GM12878 (cell line): Measurements from ENCODE around the gene CSTPP1. TPM values are rescaled to one million over a fixed set of nuclear protein-coding genes. Genes with fewer than 3 reads are reported as not detected.

Source experiments
- ATAC-seq: fragments of 200-7000 bp; cut with Tn5 transposase; 3 replicates; pipeline ENCODE4 v1.9.1; 2020; ENCODE audit warnings: mild to moderate bottlenecking, moderate library complexity
- BruUV-seq: library from RNA; stranded (reverse); fragments of 400-500 nt; replicated peaks from 2 replicates; lab custom pipeline; 2021; lab: Mats Ljungman, UMichigan
- CTCF ChIA-PET: fragments of 300-600 bp; sonication (Branson Sonifier 250); formaldehyde crosslinking; extraction: SDS; loops from one replicate; lab custom pipeline; 2021; ENCODE audit warnings: inconsistent platforms; lab: Yijun Ruan, JAX
- POLR2A ChIA-PET: fragments of 350-600 bp; formaldehyde crosslinking; extraction: SDS; loops from one replicate; lab custom pipeline; 2021; ENCODE audit warnings: inconsistent platforms; lab: Charles Lee
- RAD21 ChIA-PET: fragments of 300-600 bp; sonication (Branson Sonifier 250); formaldehyde crosslinking; loops from one replicate; lab custom pipeline; 2023; ENCODE audit warnings: antibody characterized with exemption; ENCODE audit not compliant: unreplicated experiment; lab: Charles Lee
- SMC1A ChIA-PET: fragments of 300-600 bp; sonication (Branson Sonifier 250); formaldehyde crosslinking; loops from one replicate; lab custom pipeline; 2023; ENCODE audit not compliant: unreplicated experiment, uncharacterized antibody; lab: Charles Lee
- DNase-seq: peaks from one replicate; pipeline ENCODE4 v3.0.0-alpha.2; 2011; ENCODE audit warnings: low read depth, low spot score
- FAIRE-seq: peaks from 3 replicates; lab custom pipeline; 2011; peaks lifted over from hg19 to GRCh38; lab: Jason Lieb, UNC
- H2AFZ ChIP-seq: 2 replicates; pipeline ENCODE4 v1.6.0; 2011; ENCODE audit warnings: low read depth, low read length, control low read depth; ENCODE audit not compliant: control insufficient read depth
- H3K27ac ChIP-seq: 2 replicates; pipeline ENCODE4 v1.5.1; 2011; ENCODE audit warnings: control low read depth; ENCODE audit not compliant: control insufficient read depth, insufficient read depth
- H3K27me3 ChIP-seq, 2 experiments: replicated peaks in 1 of 2; 2 replicates each; pipeline versions ENCODE4 v1.6.0 to v1.6.1; 2011; ENCODE audit warnings: low read length in 1 of 2; ENCODE audit not compliant: control insufficient read depth in 2 of 2, insufficient read depth in 2 of 2
- H3K36me3 ChIP-seq, 2 experiments: 2 replicates each; pipeline ENCODE4 v1.5.1; 2011; ENCODE audit warnings: low read length in 1 of 2; ENCODE audit not compliant: control insufficient read depth in 2 of 2, insufficient read depth in 2 of 2
- H3K4me1 ChIP-seq: 2 replicates; pipeline ENCODE4 v1.6.1; 2011; ENCODE audit warnings: mild to moderate bottlenecking, low read length, moderate library complexity, mixed read lengths; ENCODE audit not compliant: control insufficient read depth, insufficient read depth
- H3K4me2 ChIP-seq: 2 replicates; pipeline ENCODE4 v1.6.0; 2011; ENCODE audit warnings: control low read depth; ENCODE audit not compliant: control insufficient read depth, insufficient read depth
- H3K4me3 ChIP-seq: fragments of 200-600 bp; sonication (generic); 2 replicates; pipeline ENCODE4 v1.5.1; 2016
- H3K79me2 ChIP-seq: 2 replicates; pipeline ENCODE4 v1.6.0; 2011; ENCODE audit warnings: low read length; ENCODE audit not compliant: control insufficient read depth, insufficient read depth
- H3K9ac ChIP-seq: 2 replicates; pipeline ENCODE4 v1.8.0; 2011; ENCODE audit warnings: low read length, control low read depth, mixed read lengths; ENCODE audit not compliant: control insufficient read depth, insufficient read depth
- H3K9me3 ChIP-seq: replicated peaks from 3 replicates; pipeline ENCODE4 v1.5.1; 2011; ENCODE audit warnings: mild to moderate bottlenecking, low read length; ENCODE audit not compliant: control insufficient read depth, insufficient read depth
- H4K20me1 ChIP-seq: 2 replicates; pipeline ENCODE4 v1.6.0; 2011; ENCODE audit not compliant: control insufficient read depth, insufficient read depth
- CHD4 ChIP-seq: fragments of 200-600 bp; sonication (generic); IDR thresholded peaks from 2 replicates; pipeline ENCODE4 v1.6.1; 2016; ENCODE audit warnings: mild to moderate bottlenecking
- ETV6 ChIP-seq, 2 experiments: fragments of 450-650 bp in 1 of 2; IDR thresholded peaks in 1 of 2; conservative IDR thresholded peaks in 1 of 2; 2 replicates each; pipeline ENCODE4 v1.6.1; 2014; ENCODE audit warnings: antibody characterized with exemption in 1 of 2, borderline replicate concordance in 1 of 2, low read depth in 1 of 2, mild to moderate bottlenecking in 1 of 2, moderate library complexity in 1 of 2
- FOXK2 ChIP-seq: fragments of 450-650 bp; IDR thresholded peaks from 2 replicates; pipeline ENCODE4 v1.6.1; 2017; ENCODE audit warnings: mild to moderate bottlenecking, moderate library complexity
- LARP7 ChIP-seq: fragments of 450-650 bp; IDR thresholded peaks from 2 replicates; pipeline ENCODE4 v1.6.1; 2017; ENCODE audit warnings: mild to moderate bottlenecking
- NFYB ChIP-seq: IDR thresholded peaks from 2 replicates; pipeline ENCODE4 v1.6.1; 2011; ENCODE audit warnings: low read depth, mild to moderate bottlenecking, low read length, improper control_type of control experiment, moderate library complexity; ENCODE audit not compliant: insufficient read depth
- NKRF ChIP-seq: fragments of 450-650 bp; conservative IDR thresholded peaks from 2 replicates; pipeline ENCODE4 v1.6.1; 2017; ENCODE audit warnings: mild to moderate bottlenecking, moderate library complexity
- POLR2AphosphoS2 ChIP-seq: IDR thresholded peaks from 2 replicates; pipeline ENCODE4 v1.6.1; 2011; ENCODE audit warnings: low read depth, mild to moderate bottlenecking, low read length, improper control_type of control experiment, moderate library complexity
- RCOR1 ChIP-seq: conservative IDR thresholded peaks from 2 replicates; pipeline ENCODE4 v1.6.1; 2012; ENCODE audit warnings: low read depth, low read length, improper control_type of control experiment
- SMAD1 ChIP-seq: fragments of 450-650 bp; IDR thresholded peaks from 2 replicates; pipeline ENCODE4 v1.6.1; 2018; ENCODE audit warnings: mild to moderate bottlenecking, low read depth; ENCODE audit not compliant: partially characterized antibody
- SUZ12 ChIP-seq: fragments of 200-600 bp; sonication (generic); IDR thresholded peaks from one replicate; pipeline ENCODE4 v1.6.1; 2018; ENCODE audit warnings: antibody characterized with exemption, mild to moderate bottlenecking; ENCODE audit not compliant: unreplicated experiment
- WGBS: methylation state at CpG from one replicate; pipeline ENCODE4 v1.1.6; 2016; ENCODE audit warnings: low lambda C conversion rate; ENCODE audit not compliant: insufficient replicate concordance, insufficient coverage; ENCODE audit errors: missing lambda C conversion rate; 5-methylcytosine and 5-hydroxymethylcytosine counted together
- in situ Hi-C: fragments of 300-500 bp; cut with MboI; formaldehyde crosslinking; loops from 9 replicates; pipeline ENCODE4 v1.14.3; 2018; ENCODE audit warnings: mixed read lengths
- intact Hi-C: fragments of 100-400 bp; cut with micrococcal nuclease; formaldehyde crosslinking; loops from one replicate; pipeline ENCODE4 v1.14.2; 2022; ENCODE audit not compliant: unreplicated experiment
- polyA plus RNA-seq, 11 experiments: library from polyadenylated mRNA; depleted of rRNA in 4 of 11; unstranded in 6 of 11; stranded (reverse) in 5 of 11; fragments of >200 nt; fragmentation: Nextera tagmentation in 4 of 11; fragmentation: Illumina TruSeq in 1 of 11; extraction: Ambion mirVana in 4 of 11; extraction: Trizol in 1 of 11; gene quantifications; 1 replicate in 1 of 11; 2 replicates in 10 of 11; pipeline versions ENCODE4 v1.2.1 to v1.2.3, GENCODE V29; 2011 to 2016; ENCODE audit warnings: inconsistent platforms in 2 of 11, missing spikeins in 2 of 11, low read depth in 1 of 11
- total RNA-seq, 4 experiments: library from RNA; depleted of rRNA in 3 of 4; stranded (reverse); fragments of >200 nt in 3 of 4; fragmentation: Illumina TruSeq in 1 of 4; extraction: Trizol in 1 of 4; gene quantifications; 2 replicates each; pipeline versions ENCODE4 v1.2.1 to v1.2.3, GENCODE V29; 2013 to 2021

Gene CSTPP1
- total and polyA plus RNA-seq, 10 of the 15 experiments (the other 5 are each of a cell fraction or from before 2014, with no cell fraction given), result 7.1 to 23.4 (median 17.5) TPM

GRCh38 chr11:46899501-46900025 lies 37.0 kb upstream of the CSTPP1 start:
- Histone ChIP-seq H3K27me3 (no peaks in the 10 kb centered on the region), H3K4me3 (no peak overlapping the region), H3K4me1 (no peaks in the 10 kb centered on the region), H3K27ac (no peak overlapping the region), H3K4me2 (no peak overlapping the region), H3K9ac (no peak overlapping the region), H3K36me3 (no peaks in the 10 kb centered on the region), H3K79me2 (no peaks in the 10 kb centered on the region), H3K9me3 (no peaks in the 10 kb centered on the region), H2AFZ (no peak overlapping the region), H4K20me1 (no peaks in the 10 kb centered on the region)
- ChIA-PET CTCF (interaction anchor here (1.2 kb wide), 2 partner anchors 253 to 360 kb away, joined by 3 to 4 read pairs; no protein-coding TSS in a partner anchor), RAD21 (no interaction called here), POLR2A (no interaction called here), SMC1A (no interaction called here)
- BruUV-seq, result no TSS peak
- TF ChIP-seq SUZ12, result no peak
- no peak for TF ChIP-seq NKRF
- no peak for TF ChIP-seq LARP7
- no peak for TF ChIP-seq NFYB
- no peak for TF ChIP-seq CHD4
- TF ChIP-seq SMAD1, result no peak
- TF ChIP-seq POLR2AphosphoS2, result no peak
- no peak for TF ChIP-seq RCOR1
- TF ChIP-seq FOXK2, result no peak
- no peak for TF ChIP-seq ETV6 (conservative IDR thresholded peaks at IDR 0.05 in 1 of 2, IDR thresholded peaks at IDR 0.05 in 1 of 2; ENCODE audit: borderline replicate concordance in 1 of 2, low read depth in 1 of 2)
- DNase-seq (no peak), FAIRE-seq (no peak), ATAC-seq (no peak)
- 49% methylated on average over 13 of the region's 13 CpGs for WGBS
- intact Hi-C loops, result no loop called here
- in situ Hi-C loops, result no loop called here
